K562 (cell line): ENCODE results near the gene RBM28. TPM values are rescaled to one million over a fixed set of nuclear protein-coding genes. Genes with fewer than 3 reads are reported as not detected.
A peak's percentile ranks its signal among the peaks of the same experiment; 100 is the strongest.

Experiments
- ADNP ChIP-seq: fragments of 200-800 bp; sonication (Bioruptor generic); IDR thresholded peaks from 2 replicates; pipeline ENCODE4 v1.6.1; 2016; ENCODE audit warnings: missing genetic modification characterization, missing compliant biosample characterization
- CHD7 ChIP-seq: fragments of 200-600 bp; sonication (generic); IDR thresholded peaks from one replicate; pipeline ENCODE4 v1.6.1; 2012; ENCODE audit warnings: mild to moderate bottlenecking, low read depth, low read length, inconsistent platforms
- EHMT2 ChIP-seq: fragments of 450-650 bp; IDR thresholded peaks from 2 replicates; pipeline ENCODE4 v1.6.1; 2018; ENCODE audit warnings: antibody characterized with exemption
- HMBOX1 ChIP-seq: sonication (generic); IDR thresholded peaks from 2 replicates; pipeline ENCODE4 v1.6.1; 2016
- POLR3G ChIP-seq: IDR thresholded peaks from 2 replicates; pipeline ENCODE4 v1.6.1; 2011; ENCODE audit not compliant: insufficient read length, insufficient replicate concordance; ENCODE audit errors: extremely low read depth
- SAP30 ChIP-seq: fragments of 200-600 bp; sonication (generic); IDR thresholded peaks from 2 replicates; pipeline ENCODE4 v1.6.1; 2012; ENCODE audit warnings: borderline replicate concordance, low read depth, mild to moderate bottlenecking, moderate library complexity, low read length, control low read depth, inconsistent platforms; ENCODE audit not compliant: insufficient read depth, poor library complexity, severe bottlenecking
- TCF3 ChIP-seq: sonication (generic); formaldehyde crosslinking; IDR thresholded peaks from 2 replicates; pipeline ENCODE4 v1.4.0; 2020; ENCODE audit warnings: mild to moderate bottlenecking, missing genetic modification reagents
- ZBTB11 ChIP-seq, 3 experiments: fragments of 200-800 bp in 1 of 3; fragments of 250-450 bp in 1 of 3; fragments of 450-650 bp in 1 of 3; sonication (Bioruptor Pico) in 1 of 3; sonication (Bioruptor generic) in 1 of 3; formaldehyde crosslinking in 1 of 3; IDR thresholded peaks; 2 replicates each; pipeline versions ENCODE4 v1.6.1 to v1.8.0; 2016 to 2022; ENCODE audit warnings: mild to moderate bottlenecking in 2 of 3, missing genetic modification characterization in 2 of 3, missing compliant biosample characterization in 1 of 3, moderate library complexity in 1 of 3
- ZNF444 ChIP-seq: fragments of 250-450 bp; sonication (Bioruptor Pico); IDR thresholded peaks from 2 replicates; pipeline ENCODE4 v1.4.0; 2020; ENCODE audit warnings: mild to moderate bottlenecking, moderate library complexity
- polyA plus RNA-seq, 8 experiments: library from polyadenylated mRNA; depleted of rRNA in 4 of 8; stranded (reverse) in 5 of 8; unstranded in 3 of 8; fragments of >200 nt; fragmentation: Nextera tagmentation in 2 of 8; fragmentation: Illumina TruSeq in 1 of 8; extraction: Ambion mirVana in 2 of 8; extraction: Trizol in 1 of 8; gene quantifications; 2 replicates each; pipeline versions ENCODE4 v1.2.1 to v1.2.3, GENCODE V29; 2011 to 2014; ENCODE audit warnings: inconsistent platforms in 1 of 8, missing spikeins in 1 of 8
- total RNA-seq, 7 experiments: library from RNA; depleted of rRNA in 6 of 7; stranded (reverse); fragments of >200 nt in 6 of 7; fragmentation: Illumina TruSeq in 2 of 7; extraction: Trizol in 2 of 7; gene quantifications; 2 replicates each; pipeline versions ENCODE4 v1.2.1 to v1.2.3, GENCODE V29; 2011 to 2021; ENCODE audit warnings: low replicate concordance in 1 of 7

The RBM28 gene
- total and polyA plus RNA-seq, 9 of the 15 experiments (the other 6 are each of a cell fraction or from before 2014, with no cell fraction given) = 65.8 to 213 (median 138) TPM

GRCh38 chr7:128259131-128260061 is 84.3 kb downstream of the RBM28 start (continued):
- 0 out of 6 replicates have a peak, but pooled peaks of 1 of the 3 experiments have one; percentile 17 for TF ChIP-seq ZBTB11 (CRISPR knock-in tag; IDR thresholded peaks at IDR 0.05)
- TF ChIP-seq EHMT2 = no peak
- TF ChIP-seq HMBOX1 = peak; percentile 68
- TF ChIP-seq POLR3G = no peak
- TF ChIP-seq SAP30 = no peak
- peak; percentile 42; the same call in 1 of the 2 replicates for TF ChIP-seq TCF3 (CRISPR knock-in tag)
- TF ChIP-seq ZNF444 (CRISPR knock-in tag) = no peak
- TF ChIP-seq CHD7 = no peak
- TF ChIP-seq ADNP (tag) = no peak
